ENCODE measurements around the gene C11orf21.

Gene C11orf21

GRCh38 chr11:2329551-2329950 lies 27.8 kb upstream of the C11orf21 start:
- Mint-ChIP-seq H3K36me3 (no peaks in the 10 kb centered on the region), H3K27me3 (peaks cover 7% of the 10 kb centered on the region), H3K4me3 (no peak overlapping the region), H3K9me3 (ENCODE audit: low read depth) (no peaks in the 10 kb centered on the region), H3K4me1 (ENCODE audit: low read depth) (no peaks in the 10 kb centered on the region), H3K27ac (no peak overlapping the region)

DNA sequence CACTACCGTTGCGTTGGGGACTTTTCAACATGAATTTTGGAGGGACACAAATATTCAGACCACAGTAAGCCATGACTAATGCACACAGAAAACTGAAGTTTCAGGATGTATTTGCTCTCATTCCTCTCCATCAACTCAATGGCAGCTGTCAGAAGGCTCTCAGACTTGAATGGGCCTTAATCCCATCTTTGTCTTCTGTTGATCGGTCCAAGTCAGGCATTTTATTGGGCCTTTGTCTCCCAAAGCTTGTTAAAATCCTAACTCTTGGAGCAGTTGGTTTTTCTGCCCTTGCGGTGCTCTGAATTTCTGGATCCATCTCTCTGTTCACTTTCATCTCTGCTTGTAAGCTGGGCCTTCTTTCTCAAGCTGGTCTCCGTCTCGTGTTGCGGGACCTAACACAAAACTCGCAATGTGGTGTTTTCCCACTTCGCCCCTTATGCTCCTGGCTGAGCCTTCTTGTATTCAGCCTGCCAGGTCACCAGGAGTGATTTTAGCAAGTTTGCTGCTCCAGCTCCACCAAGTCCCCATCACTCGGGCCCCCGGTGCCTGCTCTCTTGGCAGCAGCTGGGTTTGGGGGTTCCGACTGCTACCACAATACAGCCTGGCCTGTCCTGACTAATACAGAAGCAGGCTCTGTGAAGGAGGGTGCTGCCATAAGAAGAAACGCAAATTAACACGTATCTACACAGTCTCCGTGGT lies 27.1 kb upstream of the C11orf21 start:
- no peaks in the 10 kb centered on the region for H3K4me1 Mint-ChIP-seq (ENCODE audit: low read depth)
- no peaks in the 10 kb centered on the region for H3K36me3 Mint-ChIP-seq
- H3K27ac Mint-ChIP-seq = no peak overlapping the region
- no peak overlapping the region for H3K4me3 Mint-ChIP-seq
- H3K27me3 Mint-ChIP-seq = peaks cover 7% of the 10 kb centered on the region
- no peaks in the 10 kb centered on the region for H3K9me3 Mint-ChIP-seq (ENCODE audit: low read depth)

GRCh38 chr11:2328021-2328420 lies 26.3 kb upstream of the C11orf21 start:
- Mint-ChIP-seq H3K9me3 (ENCODE audit: low read depth) (no peaks in the 10 kb centered on the region), H3K36me3 (no peaks in the 10 kb centered on the region), H3K27ac (no peak overlapping the region), H3K27me3 (peaks cover 7% of the 10 kb centered on the region), H3K4me1 (ENCODE audit: low read depth) (no peaks in the 10 kb centered on the region), H3K4me3 (no peak overlapping the region)

- H3K27me3 Mint-ChIP-seq = peaks cover 7% of the 10 kb centered on the region
- H3K4me1 Mint-ChIP-seq (ENCODE audit: low read depth) = no peaks in the 10 kb centered on the region
- no peak overlapping the region for H3K27ac Mint-ChIP-seq
- H3K9me3 Mint-ChIP-seq (ENCODE audit: low read depth) = no peaks in the 10 kb centered on the region
- H3K4me3 Mint-ChIP-seq = no peak overlapping the region
- no peaks in the 10 kb centered on the region for H3K36me3 Mint-ChIP-seq
Measured at GRCh38 chr11:2327032-2327431, 25.3 kb upstream of the C11orf21 start.

DNA sequence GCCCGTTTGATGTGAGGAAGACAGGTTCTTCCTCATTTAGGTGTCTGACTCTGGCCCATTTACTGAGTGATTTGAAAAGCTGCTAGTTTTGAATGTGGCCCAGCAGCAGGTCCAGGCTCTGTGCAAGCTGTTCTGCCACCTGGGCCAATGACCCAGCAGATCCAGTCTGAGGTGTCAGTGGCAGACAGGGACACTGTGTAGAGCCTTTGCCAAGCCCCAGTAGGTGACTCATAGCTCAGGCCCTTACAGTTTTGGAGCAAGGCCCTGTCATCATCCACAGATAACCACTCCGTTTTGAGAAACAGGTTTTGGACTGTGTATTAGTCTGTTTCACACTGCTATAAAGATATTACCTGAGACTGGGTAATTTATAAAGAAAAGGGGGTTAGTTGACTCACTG lies 24.0 kb upstream of the C11orf21 start:
- peaks cover 7% of the 10 kb centered on the region for H3K27me3 Mint-ChIP-seq
- no peak overlapping the region for H3K27ac Mint-ChIP-seq

GRCh38 chr11:2325123-2325522 lies 23.4 kb upstream of the C11orf21 start:
- Mint-ChIP-seq H3K9me3 (ENCODE audit: low read depth) (no peaks in the 10 kb centered on the region), H3K4me3 (no peak overlapping the region), H3K36me3 (no peaks in the 10 kb centered on the region), H3K27me3 (peaks cover 5% of the 10 kb centered on the region), H3K27ac (no peak overlapping the region), H3K4me1 (ENCODE audit: low read depth) (no peaks in the 10 kb centered on the region)

More for the DNA sequence above, 24.0 kb upstream of the C11orf21 start:
- no peaks in the 10 kb centered on the region for H3K9me3 Mint-ChIP-seq (ENCODE audit: low read depth)
- H3K4me3 Mint-ChIP-seq = no peak overlapping the region
- H3K4me1 Mint-ChIP-seq (ENCODE audit: low read depth) = no peaks in the 10 kb centered on the region
- no peaks in the 10 kb centered on the region for H3K36me3 Mint-ChIP-seq

- Mint-ChIP-seq H3K36me3 (no peaks in the 10 kb centered on the region), H3K27ac (no peak overlapping the region), H3K27me3 (peaks cover 2% of the 10 kb centered on the region), H3K4me1 (ENCODE audit: low read depth) (peaks cover 12% of the 10 kb centered on the region), H3K4me3 (no peak overlapping the region), H3K9me3 (ENCODE audit: low read depth) (no peaks in the 10 kb centered on the region)
Measured at GRCh38 chr11:2321311-2321683, 19.6 kb upstream of the C11orf21 start.

GRCh38 chr11:2320568-2321310 lies 19.0 kb upstream of the C11orf21 start:
- Mint-ChIP-seq H3K4me3 (no peak overlapping the region), H3K4me1 (ENCODE audit: low read depth) (peaks cover 12% of the 10 kb centered on the region), H3K36me3 (no peaks in the 10 kb centered on the region), H3K27me3 (no peaks in the 10 kb centered on the region), H3K27ac (no peak overlapping the region), H3K9me3 (ENCODE audit: low read depth) (no peaks in the 10 kb centered on the region)

DNA sequence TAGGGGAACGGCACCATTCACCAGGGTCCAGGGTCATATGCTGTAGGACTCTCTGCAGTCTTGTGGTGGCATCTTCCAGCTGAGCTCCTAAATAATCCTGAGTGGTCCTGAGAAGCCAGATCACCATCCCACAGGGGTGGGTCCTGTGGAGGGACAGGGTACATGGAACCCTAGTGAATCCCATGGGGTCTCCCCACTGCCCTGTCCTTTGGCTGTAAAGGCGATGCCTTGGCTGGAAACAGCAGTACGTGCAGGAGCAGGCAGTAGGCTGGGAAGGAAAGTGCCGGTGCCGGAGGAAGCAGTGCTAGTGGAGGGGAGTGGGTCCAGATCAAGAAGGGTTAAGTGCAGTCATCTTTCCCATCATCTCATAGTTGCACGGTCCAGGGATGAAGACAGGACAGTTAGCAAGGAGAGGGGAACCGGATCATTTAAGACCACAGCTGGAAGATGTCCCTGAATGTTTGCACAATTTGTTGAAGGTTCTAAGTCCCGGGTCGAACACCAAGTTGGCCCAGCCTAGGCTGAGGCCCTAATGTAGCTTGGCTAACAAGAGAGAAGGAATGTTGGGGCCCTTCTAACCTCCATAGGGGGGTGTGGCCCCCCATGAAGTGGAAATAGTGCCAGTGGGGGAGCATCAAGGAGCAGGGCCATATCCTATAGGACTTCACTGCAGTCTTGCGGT lies 18.2 kb upstream of the C11orf21 start:
- no peaks in the 10 kb centered on the region for H3K9me3 Mint-ChIP-seq (ENCODE audit: low read depth)
- H3K4me1 Mint-ChIP-seq (ENCODE audit: low read depth) = peaks cover 12% of the 10 kb centered on the region
- no peak overlapping the region for H3K27ac Mint-ChIP-seq
- H3K36me3 Mint-ChIP-seq = no peaks in the 10 kb centered on the region
- no peak overlapping the region for H3K4me3 Mint-ChIP-seq
- H3K27me3 Mint-ChIP-seq = no peaks in the 10 kb centered on the region

- no peak overlapping the region for H3K4me3 Mint-ChIP-seq
- no peaks in the 10 kb centered on the region for H3K9me3 Mint-ChIP-seq (ENCODE audit: low read depth)
- H3K27me3 Mint-ChIP-seq = no peaks in the 10 kb centered on the region
- no peaks in the 10 kb centered on the region for H3K36me3 Mint-ChIP-seq
- peaks cover 14% of the 10 kb centered on the region for H3K4me1 Mint-ChIP-seq (ENCODE audit: low read depth)
- no peak overlapping the region for H3K27ac Mint-ChIP-seq
Measured at GRCh38 chr11:2318707-2319106, 17.0 kb upstream of the C11orf21 start.

- no peak overlapping the region for H3K27ac Mint-ChIP-seq
- H3K36me3 Mint-ChIP-seq = no peaks in the 10 kb centered on the region
- peaks cover 14% of the 10 kb centered on the region for H3K4me1 Mint-ChIP-seq (ENCODE audit: low read depth)
- no peak overlapping the region for H3K4me3 Mint-ChIP-seq
- no peaks in the 10 kb centered on the region for H3K27me3 Mint-ChIP-seq
- H3K9me3 Mint-ChIP-seq (ENCODE audit: low read depth) = no peaks in the 10 kb centered on the region
Measured at GRCh38 chr11:2318123-2318522, 16.4 kb upstream of the C11orf21 start.

GRCh38 chr11:2317354-2318050 lies 15.8 kb upstream of the C11orf21 start:
- Mint-ChIP-seq H3K9me3 (ENCODE audit: low read depth) (no peaks in the 10 kb centered on the region), H3K36me3 (no peaks in the 10 kb centered on the region), H3K27me3 (no peaks in the 10 kb centered on the region), H3K4me1 (ENCODE audit: low read depth) (peaks cover 17% of the 10 kb centered on the region), H3K4me3 (no peak overlapping the region), H3K27ac (no peak overlapping the region)

DNA sequence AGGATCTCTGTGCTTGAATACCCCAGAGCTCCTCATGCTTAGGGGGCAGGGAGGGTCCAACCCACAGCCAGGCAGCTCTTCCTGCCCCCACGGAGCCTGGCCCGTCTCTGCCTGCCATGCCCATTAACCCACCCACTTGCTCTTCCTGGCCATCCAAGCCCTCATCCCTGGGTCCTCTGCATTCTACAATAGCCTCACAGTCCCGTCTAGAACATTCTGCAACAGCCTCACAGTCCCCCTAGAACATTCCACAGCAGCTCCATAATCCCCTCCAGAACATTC lies 15.2 kb upstream of the C11orf21 start:
- no peaks in the 10 kb centered on the region for H3K9me3 Mint-ChIP-seq (ENCODE audit: low read depth)
- no peak overlapping the region for H3K4me3 Mint-ChIP-seq
- H3K4me1 Mint-ChIP-seq (ENCODE audit: low read depth) = peaks cover 17% of the 10 kb centered on the region
- H3K27ac Mint-ChIP-seq = no peak overlapping the region
- H3K27me3 Mint-ChIP-seq = no peaks in the 10 kb centered on the region
- H3K36me3 Mint-ChIP-seq = no peaks in the 10 kb centered on the region

- Mint-ChIP-seq H3K36me3 (no peaks in the 10 kb centered on the region), H3K27ac (no peak overlapping the region), H3K4me3 (no peak overlapping the region), H3K27me3 (no peaks in the 10 kb centered on the region), H3K9me3 (ENCODE audit: low read depth) (no peaks in the 10 kb centered on the region), H3K4me1 (ENCODE audit: low read depth) (peaks cover 17% of the 10 kb centered on the region)
Measured at GRCh38 chr11:2316169-2316962, 14.6 kb upstream of the C11orf21 start.

Data from activated naive CD8-positive, alpha-beta T cell (primary cell).